Calu3 (cell line): Measurements from ENCODE around the gene KSR2. TPM values are rescaled to one million over a fixed set of nuclear protein-coding genes. Genes with fewer than 3 reads are reported as not detected.

ENCODE experiments used
- BruUV-seq: library from RNA; stranded (reverse); fragments of 400-500 nt; replicated peaks from 2 replicates; lab custom pipeline; 2021; lab: Mats Ljungman, UMichigan
- CTCF ChIA-PET: fragments of 300-600 bp; sonication (Branson Sonifier 250); formaldehyde crosslinking; loops from one replicate; lab custom pipeline; 2022; ENCODE audit warnings: antibody characterized with exemption; lab: Charles Lee
- DNase-seq: peaks from one replicate; pipeline ENCODE4 v3.0.0; 2022
- H3K27ac Mint-ChIP-seq: one replicate; pipeline ENCODE4 v1.8.0; 2022; ENCODE audit warnings: mixed read lengths; ENCODE audit not compliant: unreplicated experiment
- H3K27me3 Mint-ChIP-seq: one replicate; pipeline ENCODE4 v1.8.0; 2022; ENCODE audit warnings: mixed read lengths; ENCODE audit not compliant: unreplicated experiment
- H3K36me3 Mint-ChIP-seq: one replicate; pipeline ENCODE4 v1.8.0; 2022; ENCODE audit warnings: mild to moderate bottlenecking, moderate library complexity, mixed read lengths; ENCODE audit not compliant: insufficient read depth, unreplicated experiment
- H3K4me1 Mint-ChIP-seq: one replicate; pipeline ENCODE4 v1.8.0; 2022; ENCODE audit warnings: mild to moderate bottlenecking, low read depth, mixed read lengths; ENCODE audit not compliant: unreplicated experiment
- H3K4me3 Mint-ChIP-seq: one replicate; pipeline ENCODE4 v1.8.0; 2022; ENCODE audit warnings: mild to moderate bottlenecking, low read depth, moderate library complexity, mixed read lengths; ENCODE audit not compliant: unreplicated experiment
- H3K9me3 Mint-ChIP-seq: one replicate; pipeline ENCODE4 v1.8.0; 2022; ENCODE audit warnings: low read depth, mixed read lengths; ENCODE audit not compliant: unreplicated experiment
- CTCF ChIP-seq: fragments of 200-600 bp; IDR thresholded peaks from one replicate; pipeline ENCODE4 v1.8.0; 2022; ENCODE audit warnings: antibody characterized with exemption; ENCODE audit not compliant: unreplicated experiment
- intact Hi-C: fragments of 100-400 bp; cut with micrococcal nuclease; formaldehyde crosslinking; loops from one replicate; pipeline ENCODE4 v1.10.0; 2022; ENCODE audit not compliant: unreplicated experiment
- total RNA-seq: library from RNA; stranded (reverse); gene quantifications from 2 replicates; pipeline ENCODE4 v1.2.3, GENCODE V29; 2022

The KSR2 gene
- total RNA-seq, 1 experiment from 2014 or later, result 1.9 TPM

GRCh38 chr12:117594481-117594880, 374.3 kb downstream of the KSR2 start:
- Mint-ChIP-seq H3K36me3 (no peaks in the 10 kb centered on the region), H3K4me1 (peaks cover 22% of the 10 kb centered on the region)
- intact Hi-C loops, result no loop called here

GRCh38 chr12:117593815-117594400, 374.9 kb downstream of the KSR2 start:
- DNase-seq, result no peak
- no TSS peak for BruUV-seq
- H3K9me3 Mint-ChIP-seq, result no peaks in the 10 kb centered on the region
- TF ChIP-seq CTCF, result no peak
- H3K27me3 Mint-ChIP-seq, result peaks cover 21% of the 10 kb centered on the region
- peaks cover 17% of the 10 kb centered on the region for H3K4me1 Mint-ChIP-seq
- H3K36me3 Mint-ChIP-seq, result no peaks in the 10 kb centered on the region
- CTCF ChIA-PET, result interaction anchor here (1.2 kb wide), 1 partner anchor 227 kb away, joined by 3 read pairs; no protein-coding TSS in a partner anchor
- H3K4me3 Mint-ChIP-seq, result no peak overlapping the region
- intact Hi-C loops, result no loop called here
- H3K27ac Mint-ChIP-seq, result no peak overlapping the region

More at GRCh38 chr12:117594481-117594880, 374.3 kb downstream of the KSR2 start:
- no peak overlapping the region for H3K4me3 Mint-ChIP-seq
- DNase-seq, result no peak
- no peak for TF ChIP-seq CTCF
- BruUV-seq, result no TSS peak
- H3K27me3 Mint-ChIP-seq, result peaks cover 21% of the 10 kb centered on the region
- CTCF ChIA-PET, result interaction anchor here (1.2 kb wide), 1 partner anchor 227 kb away, joined by 3 read pairs; no protein-coding TSS in a partner anchor
- no peak overlapping the region for H3K27ac Mint-ChIP-seq
- H3K9me3 Mint-ChIP-seq, result no peaks in the 10 kb centered on the region

- Mint-ChIP-seq H3K27ac (no peak overlapping the region), H3K36me3 (no peaks in the 10 kb centered on the region), H3K9me3 (no peaks in the 10 kb centered on the region), H3K4me1 (peaks cover 13% of the 10 kb centered on the region), H3K27me3 (peaks cover 21% of the 10 kb centered on the region), H3K4me3 (no peak overlapping the region)
- TF ChIP-seq CTCF, result no peak
- BruUV-seq, result no TSS peak
- intact Hi-C loops, result no loop called here
- CTCF ChIA-PET, result no interaction called here
- DNase-seq, result no peak
Measured at GRCh38 chr12:117592588-117593305, 376.0 kb downstream of the KSR2 start.

GRCh38 chr12:117590999-117591398, 377.8 kb downstream of the KSR2 start:
- CTCF ChIA-PET, result no interaction called here
- intact Hi-C loops, result no loop called here
- no peaks in the 10 kb centered on the region for H3K9me3 Mint-ChIP-seq
- H3K4me1 Mint-ChIP-seq, result no peaks in the 10 kb centered on the region
- DNase-seq, result no peak
- BruUV-seq, result no TSS peak
- no peak for TF ChIP-seq CTCF
- H3K27ac Mint-ChIP-seq, result no peak overlapping the region
- H3K27me3 Mint-ChIP-seq, result peaks cover 33% of the 10 kb centered on the region
- no peaks in the 10 kb centered on the region for H3K36me3 Mint-ChIP-seq
- no peak overlapping the region for H3K4me3 Mint-ChIP-seq
